Lower leg skin (tissue), 3 donors: ENCODE results near the gene ABCC1.
"Not testable (repeated sequence)": the region's sequence is repeated elsewhere in the genome, so short reads cannot be mapped to it uniquely, and the experiment has no call there.

Source experiments
- CTCF ChIP-seq, 3 donors: fragments of 450-650 bp; IDR thresholded peaks; one replicate each; pipeline ENCODE4 v1.5.1; 2016; ENCODE audit warnings: antibody characterized with exemption in 3 of 3, mild to moderate bottlenecking in 3 of 3, moderate library complexity in 2 of 3
- POLR2A ChIP-seq, 2 donors: fragments of 450-650 bp; IDR thresholded peaks; one replicate each; pipeline ENCODE4 v1.6.1; 2016 to 2017; ENCODE audit warnings: antibody characterized with exemption in 2 of 2, mild to moderate bottlenecking in 1 of 2, moderate library complexity in 1 of 2

- not testable (repeated sequence) for TF ChIP-seq POLR2A, CTCF (IDR thresholded peaks at IDR 0.05)
Measured at GRCh38 chr16:16161840-16162239, 212.4 kb downstream of the ABCC1 start.
